Mesendoderm (in vitro differentiated cells): ENCODE data around the gene SEMA7A.
A peak's percentile ranks its signal among the peaks of the same experiment; 100 is the strongest.
"Not testable (repeated sequence)": the region's sequence is repeated elsewhere in the genome, so short reads cannot be mapped to it uniquely, and the experiment has no call there.

Source experiments
- DNase-seq: peaks from one replicate; pipeline ENCODE4 v3.0.0; 2013
- H2AK5ac ChIP-seq: 2 replicates; pipeline ENCODE4 v1.6.1; 2013; ENCODE audit warnings: low read length, inconsistent platforms
- H2BK120ac ChIP-seq: 2 replicates; pipeline ENCODE4 v1.6.1; 2013; ENCODE audit warnings: low read depth, mild to moderate bottlenecking, low read length, moderate library complexity, mixed read lengths
- H2BK15ac ChIP-seq: replicated peaks from 2 replicates; pipeline ENCODE4 v1.6.1; 2013; ENCODE audit warnings: low read depth, mild to moderate bottlenecking, moderate library complexity
- H2BK5ac ChIP-seq: 2 replicates; pipeline ENCODE4 v1.6.1; 2013; ENCODE audit warnings: low read length, inconsistent platforms
- H3K18ac ChIP-seq: 2 replicates; pipeline ENCODE4 v1.6.1; 2013; ENCODE audit warnings: mild to moderate bottlenecking, low read length, mixed read lengths
- H3K23ac ChIP-seq: one replicate; pipeline ENCODE4 v1.6.1; 2013; ENCODE audit warnings: low read length
- H3K27ac ChIP-seq: 2 replicates; pipeline ENCODE4 v1.5.1; 2013; ENCODE audit warnings: low read depth, mild to moderate bottlenecking, inconsistent platforms, low read length, moderate library complexity
- H3K27me3 ChIP-seq: 2 replicates; pipeline ENCODE4 v1.6.1; 2013; ENCODE audit warnings: low read length, control low read depth, mild to moderate bottlenecking, inconsistent platforms; ENCODE audit not compliant: insufficient read depth, poor library complexity
- H3K36me3 ChIP-seq: 2 replicates; pipeline ENCODE4 v1.6.1; 2013; ENCODE audit warnings: low read length, inconsistent platforms; ENCODE audit not compliant: control insufficient read depth, insufficient read depth
- H3K4ac ChIP-seq: one replicate; pipeline ENCODE4 v1.6.1; 2013; ENCODE audit warnings: low read depth, mild to moderate bottlenecking, low read length, moderate library complexity
- H3K4me1 ChIP-seq: 2 replicates; pipeline ENCODE4 v1.6.1; 2013; ENCODE audit warnings: low read depth, low read length, inconsistent platforms; ENCODE audit not compliant: control insufficient read depth
- H3K4me2 ChIP-seq: 2 replicates; pipeline ENCODE4 v1.6.1; 2013; ENCODE audit warnings: low read length
- H3K4me3 ChIP-seq: 2 replicates; pipeline ENCODE4 v1.5.1; 2013; ENCODE audit warnings: mild to moderate bottlenecking, low read length
- H3K56ac ChIP-seq: one replicate; pipeline ENCODE4 v1.6.1; 2013; ENCODE audit warnings: low read length
- H3K79me1 ChIP-seq: 2 replicates; pipeline ENCODE4 v1.6.1; 2013; ENCODE audit warnings: low read length, inconsistent platforms
- H3K79me2 ChIP-seq: 2 replicates; pipeline ENCODE4 v1.6.1; 2013; ENCODE audit warnings: mild to moderate bottlenecking, low read length; ENCODE audit not compliant: control insufficient read depth, insufficient read depth
- H3K9ac ChIP-seq: 2 replicates; pipeline ENCODE4 v1.6.1; 2013; ENCODE audit warnings: low read length, inconsistent platforms
- H4K5ac ChIP-seq: one replicate; pipeline ENCODE4 v1.6.1; 2013; ENCODE audit warnings: low read length
- H4K8ac ChIP-seq: one replicate; pipeline ENCODE4 v1.6.1; 2013; ENCODE audit warnings: low read depth, mild to moderate bottlenecking, control low read depth, low read length, moderate library complexity
- WGBS: extraction: QIAGEN DNeasy Blood & Tissue Kit; methylation state at CpG from one replicate; pipeline ENCODE4 v1.1.7; 2013; ENCODE audit warnings: low lambda C conversion rate, missing lambda C conversion rate; ENCODE audit not compliant: insufficient coverage; ENCODE audit errors: extremely low coverage; 5-methylcytosine and 5-hydroxymethylcytosine counted together

The SEMA7A gene

DNA sequence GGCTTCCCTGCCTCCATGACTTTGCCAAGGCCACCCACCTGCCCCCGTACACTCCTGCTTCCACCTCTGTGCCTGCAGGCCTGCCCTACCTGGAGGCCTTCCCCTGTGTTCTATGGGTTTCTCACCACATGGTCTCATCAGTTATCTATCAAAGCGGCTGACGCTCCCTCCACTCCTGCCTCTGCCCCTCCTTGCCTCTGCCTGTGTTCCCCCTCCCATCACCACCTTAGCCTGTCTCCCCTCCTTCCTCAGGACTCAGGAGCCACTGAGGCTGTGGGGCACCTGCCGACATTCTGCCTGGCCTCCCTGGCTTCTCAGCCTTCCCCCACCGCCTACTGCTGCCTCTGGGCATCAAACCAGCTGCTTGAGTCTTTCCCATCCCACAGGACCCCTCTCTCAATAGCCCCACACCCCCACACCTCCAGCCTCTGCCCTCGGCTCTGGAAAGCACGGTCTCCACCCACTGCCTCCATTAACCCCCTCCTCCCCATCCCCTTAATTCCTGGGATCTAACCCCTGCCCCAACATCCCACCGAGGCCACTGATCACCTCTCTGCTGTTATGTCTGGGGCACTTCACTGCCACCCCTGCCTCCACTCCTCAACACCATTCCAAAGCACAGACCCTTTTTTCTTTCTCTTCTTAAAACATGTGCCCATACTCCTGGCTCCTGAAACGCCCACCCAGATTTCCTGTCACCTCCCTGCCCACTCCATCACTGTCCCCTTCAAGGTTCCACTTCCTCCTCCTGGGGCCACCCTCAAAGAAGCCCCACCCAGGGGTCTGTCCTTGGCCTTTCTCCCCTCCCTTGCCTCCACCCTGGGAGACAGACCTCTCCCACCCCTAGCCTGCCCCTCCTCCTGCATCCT is 41.9 kb downstream of the SEMA7A start:
- Histone ChIP-seq H3K9ac (no peak overlapping the region), H4K5ac (no peak overlapping the region), H3K79me1 (no peaks in the 10 kb centered on the region), H3K79me2 (no peaks in the 10 kb centered on the region), H4K8ac (no peak overlapping the region), H2AK5ac (no peak overlapping the region), H3K23ac (no peak overlapping the region), H3K4ac (no peak overlapping the region), H3K4me1 (peaks cover 7% of the 10 kb centered on the region), H2BK5ac (no peak overlapping the region), H3K18ac (no peak overlapping the region), H2BK120ac (no peak overlapping the region), H3K27me3 (no peaks in the 10 kb centered on the region), H3K4me2 (no peak overlapping the region), H2BK15ac (no peak overlapping the region), H3K27ac (no peak overlapping the region), H3K36me3 (no peaks in the 10 kb centered on the region), H3K4me3 (no peak overlapping the region), H3K56ac (no peak overlapping the region)
- WGBS, result no CpG with 5 or more reads among the region's 9 CpGs
- no peak for DNase-seq

DNA sequence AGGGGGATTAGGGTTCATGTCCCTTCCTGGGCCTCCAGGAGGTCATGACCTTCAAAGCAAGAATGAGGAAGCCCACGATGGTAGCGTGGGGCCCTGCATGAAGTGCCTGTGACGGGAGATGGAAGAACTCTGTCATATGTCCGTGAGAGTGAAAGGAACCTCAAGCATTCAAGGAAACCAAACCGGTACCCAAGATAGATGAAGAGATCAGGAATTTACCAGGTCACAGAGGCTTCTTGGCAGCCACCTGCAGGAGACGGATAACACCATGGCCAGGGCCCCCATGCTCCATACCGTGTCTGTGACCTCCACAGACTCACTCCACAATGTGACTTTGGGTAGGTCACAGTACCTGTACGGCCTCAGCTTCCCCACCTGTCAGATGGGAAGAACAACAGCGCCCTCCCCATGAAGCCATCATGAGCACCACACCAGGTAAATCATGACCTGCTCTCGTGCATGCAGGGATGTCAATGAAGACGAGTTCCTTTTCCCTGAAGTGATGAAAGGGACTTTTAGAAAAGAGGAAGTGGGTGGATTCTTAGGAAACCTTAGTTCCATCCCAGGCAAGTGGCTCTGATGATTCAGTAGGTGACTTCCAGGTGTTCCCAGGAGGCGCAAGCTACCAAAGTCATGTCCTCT is 43.0 kb downstream of the SEMA7A start:
- Histone ChIP-seq H3K56ac (no peak overlapping the region), H3K79me1 (no peaks in the 10 kb centered on the region), H2BK15ac (no peak overlapping the region), H3K36me3 (no peaks in the 10 kb centered on the region), H2AK5ac (no peak overlapping the region), H3K79me2 (no peaks in the 10 kb centered on the region), H2BK5ac (no peak overlapping the region), H3K4me3 (no peak overlapping the region), H4K5ac (no peak overlapping the region), H3K18ac (no peak overlapping the region), H3K27me3 (no peaks in the 10 kb centered on the region), H3K9ac (no peak overlapping the region), H3K23ac (no peak overlapping the region), H3K4ac (no peak overlapping the region), H2BK120ac (no peak overlapping the region), H4K8ac (no peak overlapping the region), H3K27ac (no peak overlapping the region), H3K4me2 (no peak overlapping the region), H3K4me1 (peaks cover 7% of the 10 kb centered on the region)
- no CpG with 5 or more reads among the region's 12 CpGs for WGBS
- no peak for DNase-seq

DNA sequence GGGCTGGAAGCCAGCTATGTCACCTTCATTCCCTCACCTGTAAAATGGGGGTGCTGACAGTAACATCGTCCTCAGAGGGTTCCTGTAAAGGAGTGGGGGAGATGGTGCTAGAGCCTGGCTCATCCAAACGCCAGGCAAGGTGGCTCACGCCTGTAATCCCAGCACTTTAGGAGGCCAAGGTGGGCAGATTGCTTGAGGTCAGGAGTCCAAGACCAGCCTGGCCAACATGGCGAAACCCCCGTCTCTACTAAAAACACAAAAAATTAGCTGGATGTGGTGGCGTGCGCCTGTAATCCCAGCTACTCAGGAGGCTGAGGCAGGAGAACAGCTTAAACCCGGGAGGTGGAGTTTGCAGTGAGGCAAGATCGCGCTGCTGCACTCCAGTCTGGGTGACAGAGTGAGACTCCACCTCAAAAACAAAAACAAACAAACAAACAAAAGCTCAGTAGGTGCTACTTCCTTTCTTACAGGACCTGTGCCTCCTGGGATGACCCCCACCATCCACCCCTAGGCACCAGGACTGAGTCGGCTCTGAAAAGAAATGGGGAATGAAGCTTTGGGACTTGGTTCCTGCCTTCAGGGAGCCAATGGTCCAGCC is 43.6 kb downstream of the SEMA7A start:
- H3K79me1 ChIP-seq, H3K4me3 ChIP-seq, H2BK15ac ChIP-seq, H2BK5ac ChIP-seq, H3K27ac ChIP-seq, DNase-seq, H3K23ac ChIP-seq, H3K4me2 ChIP-seq, H3K4me1 ChIP-seq, H3K27me3 ChIP-seq, H4K5ac ChIP-seq, H3K79me2 ChIP-seq, H3K18ac ChIP-seq, H3K9ac ChIP-seq, H3K36me3 ChIP-seq, H2BK120ac ChIP-seq, H4K8ac ChIP-seq, H2AK5ac ChIP-seq: not testable (repeated sequence)
- Histone ChIP-seq H3K4ac (peak overlapping the region; percentile 19), H3K56ac (peak overlapping the region; percentile 1)
- WGBS, result no CpG with 5 or more reads among the region's 11 CpGs

DNA sequence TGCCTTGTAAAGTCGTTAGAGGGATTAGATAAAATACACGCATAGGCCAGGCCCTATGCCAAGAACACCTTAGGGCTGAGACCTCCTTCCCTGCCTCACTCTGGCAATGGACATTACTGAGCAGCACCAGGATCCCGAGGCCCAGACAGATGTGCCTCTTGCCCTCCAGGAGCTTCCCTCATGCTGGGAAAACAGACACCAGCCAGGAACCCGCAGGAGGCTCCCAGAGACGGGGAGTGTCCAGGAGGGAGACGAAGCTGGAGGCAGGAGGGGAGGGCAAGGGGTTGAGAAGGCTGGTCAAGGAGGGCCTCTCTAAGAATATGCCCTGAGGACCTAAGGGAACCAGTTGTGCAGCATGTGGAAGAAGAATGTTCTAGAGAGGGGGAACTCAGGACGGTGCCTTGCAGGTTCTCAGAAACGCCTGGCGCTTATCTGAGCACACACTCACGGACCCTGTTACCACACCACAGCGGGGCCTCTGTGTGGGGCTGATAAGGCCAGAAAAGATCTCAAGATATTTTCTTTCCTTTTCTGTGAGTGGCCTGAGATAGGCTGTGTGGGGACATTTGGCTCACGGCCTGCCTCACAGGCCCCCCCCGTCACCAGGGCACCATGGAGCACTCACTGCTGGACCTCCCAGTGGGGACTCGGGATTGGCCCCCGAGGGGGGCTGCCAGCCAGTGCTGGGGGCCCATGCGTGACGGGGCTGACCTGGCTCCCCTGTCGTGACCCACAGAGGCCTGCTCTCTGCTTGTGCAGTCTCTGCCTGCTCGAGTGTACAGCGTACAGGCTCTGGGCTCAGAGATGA is 44.3 kb downstream of the SEMA7A start:
- Histone ChIP-seq H3K36me3 (no peaks in the 10 kb centered on the region), H3K4me1 (peaks cover 10% of the 10 kb centered on the region), H4K5ac (no peak overlapping the region), H2BK15ac (no peak overlapping the region), H3K79me1 (no peaks in the 10 kb centered on the region), H3K79me2 (no peaks in the 10 kb centered on the region), H3K56ac (peak overlapping the region; percentile 1), H4K8ac (no peak overlapping the region), H3K27me3 (no peaks in the 10 kb centered on the region), H3K4ac (peak overlapping the region; percentile 19), H3K18ac (no peak overlapping the region), H3K23ac (no peak overlapping the region), H2AK5ac (no peak overlapping the region), H2BK120ac (no peak overlapping the region), H3K4me3 (no peak overlapping the region), H3K4me2 (no peak overlapping the region), H3K9ac (no peak overlapping the region), H3K27ac (no peak overlapping the region), H2BK5ac (no peak overlapping the region)
- no CpG with 5 or more reads among the region's 20 CpGs for WGBS
- peak; percentile 78 for DNase-seq

DNA sequence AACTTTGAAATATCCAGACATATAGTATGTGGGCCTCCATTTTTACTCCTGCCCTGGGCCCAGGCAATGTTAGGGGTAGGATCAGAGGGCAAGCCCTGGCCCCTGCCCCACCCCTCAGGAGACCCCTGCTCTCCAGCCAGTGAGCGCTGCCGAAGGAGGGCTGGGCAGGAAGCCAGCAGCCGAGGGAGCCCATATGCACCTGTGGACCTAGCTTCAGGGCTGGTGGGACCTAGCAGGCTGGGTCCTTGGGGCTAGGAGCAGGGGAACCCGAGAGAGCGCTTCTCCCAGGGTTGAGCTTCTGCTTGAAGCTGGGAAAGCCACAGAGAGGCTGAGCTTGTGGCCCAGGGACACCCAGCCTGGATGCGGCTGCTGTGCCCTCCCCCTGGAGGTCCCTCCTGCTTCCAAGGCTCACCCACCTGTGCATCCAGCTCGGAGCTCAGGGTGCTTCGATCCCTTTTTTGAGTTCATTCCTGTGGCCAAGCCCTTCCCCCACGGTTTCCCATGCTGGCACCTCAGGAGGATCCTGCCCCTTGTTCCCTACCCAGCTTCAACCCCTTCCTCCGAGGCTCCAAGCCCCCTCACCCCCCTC is 45.3 kb downstream of the SEMA7A start:
- no peaks in the 10 kb centered on the region for H3K79me1 ChIP-seq
- H3K36me3 ChIP-seq, result no peaks in the 10 kb centered on the region
- H3K27ac ChIP-seq, result no peak overlapping the region
- no peak overlapping the region for H3K9ac ChIP-seq
- H3K79me2 ChIP-seq, result no peaks in the 10 kb centered on the region
- no peak overlapping the region for H3K4me2 ChIP-seq
- peaks cover 10% of the 10 kb centered on the region for H3K4me1 ChIP-seq
- no CpG with 5 or more reads among the region's 10 CpGs for WGBS
- no peak overlapping the region for H3K56ac ChIP-seq
- H3K18ac ChIP-seq, result no peak overlapping the region
- H2BK5ac ChIP-seq, result no peak overlapping the region
- H4K5ac ChIP-seq, result no peak overlapping the region
- H2AK5ac ChIP-seq, result no peak overlapping the region
- no peak overlapping the region for H2BK15ac ChIP-seq
- no peak overlapping the region for H3K4me3 ChIP-seq
- no peak overlapping the region for H2BK120ac ChIP-seq
- H3K27me3 ChIP-seq, result no peaks in the 10 kb centered on the region
- H3K23ac ChIP-seq, result no peak overlapping the region
- no peak overlapping the region for H4K8ac ChIP-seq
- DNase-seq, result no peak
- no peak overlapping the region for H3K4ac ChIP-seq
